WTC11 (cell line): ENCODE data around the gene SLC9A6. TPM values are rescaled to one million over a fixed set of nuclear protein-coding genes. Genes with fewer than 3 reads are reported as not detected.

ENCODE experiments used
- ATAC-seq: fragments of 200-7000 bp; cut with Tn5 transposase; 2 replicates; pipeline ENCODE4 v1.10.0; 2021; ENCODE audit warnings: mild to moderate bottlenecking, moderate library complexity
- CTCF ChIA-PET: fragments of 300-600 bp; sonication (Branson Sonifier 250); formaldehyde crosslinking; loops from one replicate; lab custom pipeline; 2021; ENCODE audit warnings: antibody characterized with exemption; lab: Charles Lee
- POLR2A ChIA-PET: fragments of 350-600 bp; sonication (Branson Sonifier 250); formaldehyde crosslinking; loops from one replicate; lab custom pipeline; 2021; ENCODE audit warnings: antibody characterized with exemption; lab: Charles Lee
- DNase-seq: peaks from one replicate; pipeline ENCODE4 v3.0.0; 2021; ENCODE audit warnings: low spot score
- H3K27ac Mint-ChIP-seq: 2 replicates; pipeline ENCODE4 v1.8.0; 2021; ENCODE audit warnings: mixed read lengths
- H3K27me3 Mint-ChIP-seq: 2 replicates; pipeline ENCODE4 v1.8.0; 2021; ENCODE audit warnings: low read depth, mild to moderate bottlenecking, moderate library complexity, mixed read lengths
- H3K36me3 Mint-ChIP-seq: 2 replicates; pipeline ENCODE4 v1.8.0; 2021; ENCODE audit warnings: mixed read lengths
- H3K4me1 Mint-ChIP-seq: 2 replicates; pipeline ENCODE4 v1.8.0; 2022; ENCODE audit warnings: mixed read lengths
- H3K4me3 Mint-ChIP-seq: 2 replicates; pipeline ENCODE4 v1.8.0; 2021; ENCODE audit warnings: mild to moderate bottlenecking, moderate library complexity, mixed read lengths
- H3K9me3 Mint-ChIP-seq: 2 replicates; pipeline ENCODE4 v1.8.0; 2021; ENCODE audit warnings: mixed read lengths
- AR ChIP-seq: fragments of 250-450 bp; sonication (Bioruptor Pico); IDR thresholded peaks from 2 replicates; pipeline ENCODE4 v1.9.0; 2021; ENCODE audit warnings: mild to moderate bottlenecking
- ATF2 ChIP-seq: sonication (generic); formaldehyde crosslinking; IDR thresholded peaks from 2 replicates; pipeline ENCODE4 v1.8.1; 2022; ENCODE audit warnings: low read depth, missing genetic modification reagents, borderline replicate concordance
- E2F5 ChIP-seq: sonication (generic); formaldehyde crosslinking; IDR thresholded peaks from 2 replicates; pipeline ENCODE4 v1.8.1; 2022; ENCODE audit warnings: mild to moderate bottlenecking, moderate library complexity, missing genetic modification reagents
- ELF4 ChIP-seq: sonication (generic); formaldehyde crosslinking; IDR thresholded peaks from 2 replicates; pipeline ENCODE4 v1.8.1; 2022; ENCODE audit warnings: low read depth, mild to moderate bottlenecking, moderate library complexity, missing genetic modification reagents
- ERG ChIP-seq: fragments of 250-450 bp; sonication (Bioruptor Pico); IDR thresholded peaks from 2 replicates; pipeline ENCODE4 v1.8.0; 2021; ENCODE audit warnings: mild to moderate bottlenecking
- FOXP1 ChIP-seq: sonication (generic); formaldehyde crosslinking; IDR thresholded peaks from 2 replicates; pipeline ENCODE4 v1.8.0; 2022; ENCODE audit warnings: missing genetic modification reagents, mild to moderate bottlenecking, moderate library complexity, borderline replicate concordance
- GRHL2 ChIP-seq: fragments of 250-450 bp; sonication (Bioruptor Pico); IDR thresholded peaks from 2 replicates; pipeline ENCODE4 v1.8.0; 2022; ENCODE audit warnings: mild to moderate bottlenecking, moderate library complexity; ENCODE audit not compliant: insufficient replicate concordance, severe bottlenecking
- HMGA2 ChIP-seq: fragments of 250-450 bp; sonication (Bioruptor Pico); IDR thresholded peaks from 2 replicates; pipeline ENCODE4 v1.4.0; 2021; ENCODE audit warnings: mild to moderate bottlenecking, moderate library complexity
- IRF2 ChIP-seq: sonication (generic); formaldehyde crosslinking; IDR thresholded peaks from 2 replicates; pipeline ENCODE4 v1.8.0; 2022; ENCODE audit warnings: low read depth, missing genetic modification reagents, borderline replicate concordance
- KAT7 ChIP-seq: sonication (generic); formaldehyde crosslinking; IDR thresholded peaks from 2 replicates; pipeline ENCODE4 v1.8.1; 2023; ENCODE audit warnings: missing genetic modification reagents, mild to moderate bottlenecking, borderline replicate concordance
- MLX ChIP-seq: sonication (generic); formaldehyde crosslinking; IDR thresholded peaks from 2 replicates; pipeline ENCODE4 v1.8.1; 2023; ENCODE audit warnings: mild to moderate bottlenecking, missing genetic modification reagents, moderate library complexity
- MXD4 ChIP-seq: fragments of 250-450 bp; sonication (Bioruptor Pico); IDR thresholded peaks from 2 replicates; pipeline ENCODE4 v1.8.0; 2021; ENCODE audit warnings: mild to moderate bottlenecking, moderate library complexity, borderline replicate concordance
- NFATC4 ChIP-seq: fragments of 250-450 bp; sonication (Bioruptor Pico); IDR thresholded peaks from 2 replicates; pipeline ENCODE4 v1.9.0; 2021; ENCODE audit warnings: mild to moderate bottlenecking
- PRRX2 ChIP-seq: fragments of 250-450 bp; sonication (Bioruptor Pico); IDR thresholded peaks from 2 replicates; pipeline ENCODE4 v1.8.0; 2021; ENCODE audit warnings: mild to moderate bottlenecking
- SOX15 ChIP-seq: fragments of 250-450 bp; sonication (Bioruptor Pico); IDR thresholded peaks from 2 replicates; pipeline ENCODE4 v1.9.0; 2021; ENCODE audit warnings: mild to moderate bottlenecking
- SP1 ChIP-seq: sonication (generic); formaldehyde crosslinking; conservative IDR thresholded peaks from 2 replicates; pipeline ENCODE4 v1.8.1; 2022; ENCODE audit warnings: missing genetic modification reagents
- TP53 ChIP-seq: sonication (generic); formaldehyde crosslinking; IDR thresholded peaks from 2 replicates; pipeline ENCODE4 v1.8.1; 2023; ENCODE audit warnings: mild to moderate bottlenecking, missing genetic modification reagents
- USF1 ChIP-seq: sonication (generic); formaldehyde crosslinking; IDR thresholded peaks from 2 replicates; pipeline ENCODE4 v1.8.0; 2022; ENCODE audit warnings: mild to moderate bottlenecking, missing genetic modification reagents
- ZNF121 ChIP-seq: sonication (generic); formaldehyde crosslinking; IDR thresholded peaks from 2 replicates; pipeline ENCODE4 v1.8.0; 2023; ENCODE audit warnings: missing genetic modification reagents
- ZNF232 ChIP-seq: sonication (generic); formaldehyde crosslinking; IDR thresholded peaks from 2 replicates; pipeline ENCODE4 v1.8.0; 2022; ENCODE audit warnings: mild to moderate bottlenecking, missing genetic modification reagents
- ZNF317 ChIP-seq: sonication (generic); formaldehyde crosslinking; IDR thresholded peaks from 2 replicates; pipeline ENCODE4 v1.8.1; 2023; ENCODE audit warnings: low read depth, mild to moderate bottlenecking, moderate library complexity, missing genetic modification reagents, borderline replicate concordance
- ZNF396 ChIP-seq: fragments of 250-450 bp; sonication (Bioruptor Pico); IDR thresholded peaks from 2 replicates; pipeline ENCODE4 v1.8.0; 2021; ENCODE audit warnings: mild to moderate bottlenecking, moderate library complexity, borderline replicate concordance
- ZNF423 ChIP-seq: fragments of 250-450 bp; sonication (Bioruptor Pico); IDR thresholded peaks from 2 replicates; pipeline ENCODE4 v2.1.2; 2022; ENCODE audit warnings: mild to moderate bottlenecking, moderate library complexity
- ZSCAN18 ChIP-seq: fragments of 250-450 bp; sonication (Bioruptor Pico); IDR thresholded peaks from 2 replicates; pipeline ENCODE4 v2.1.2; 2022; ENCODE audit warnings: mild to moderate bottlenecking, moderate library complexity
- total RNA-seq: library from RNA; stranded (reverse); gene quantifications from 3 replicates; pipeline ENCODE4 v1.2.3, GENCODE V29; 2021

Gene SLC9A6
- total RNA-seq, 1 experiment from 2014 or later = 9.6 TPM

GRCh38 chrX:135981668-135982067 is 3.6 kb upstream of the SLC9A6 start:
- Mint-ChIP-seq H3K4me3 (no peak overlapping the region), H3K27me3 (peaks cover 4% of the 10 kb centered on the region; the same call in 1 of the 2 replicates), H3K27ac (no peak overlapping the region), H3K36me3 (no peaks in the 10 kb centered on the region), H3K9me3 (no peaks in the 10 kb centered on the region), H3K4me1 (peaks cover 20% of the 10 kb centered on the region)
- no peak for ATAC-seq
- no peak for DNase-seq
- ChIA-PET POLR2A (no interaction called here), CTCF (no interaction called here)
- TF ChIP-seq FOXP1 (CRISPR knock-in tag) (no peak), MXD4 (no peak), AR (CRISPR knock-in tag) (no peak), SOX15 (CRISPR knock-in tag) (no peak), MLX (CRISPR knock-in tag) (no peak), ZNF232 (CRISPR knock-in tag) (no peak), ELF4 (CRISPR knock-in tag) (no peak), GRHL2 (CRISPR knock-in tag) (no peak), ERG (CRISPR knock-in tag) (no peak), KAT7 (CRISPR knock-in tag) (no peak), E2F5 (CRISPR knock-in tag) (no peak), ATF2 (CRISPR knock-in tag) (no peak), ZSCAN18 (CRISPR knock-in tag) (no peak)

- no peaks in the 10 kb centered on the region for H3K9me3 Mint-ChIP-seq
- ATAC-seq (no peak), DNase-seq (no peak)
- no peak overlapping the region for H3K27ac Mint-ChIP-seq
- ChIA-PET POLR2A (no interaction called here), CTCF (no interaction called here)
- H3K4me1 Mint-ChIP-seq = peaks cover 22% of the 10 kb centered on the region
- no peak for TF ChIP-seq USF1 (CRISPR knock-in tag)
- TF ChIP-seq FOXP1 (CRISPR knock-in tag) = no peak
- TF ChIP-seq PRRX2 (CRISPR knock-in tag) = no peak
- TF ChIP-seq AR (CRISPR knock-in tag) = no peak
- no peak for TF ChIP-seq HMGA2 (CRISPR knock-in tag)
- no peak for TF ChIP-seq ZNF396 (CRISPR knock-in tag)
- TF ChIP-seq ZNF121 (CRISPR knock-in tag) = no peak
- no peak for TF ChIP-seq ZNF317 (CRISPR knock-in tag)
- no peak for TF ChIP-seq SP1 (CRISPR knock-in tag)
- TF ChIP-seq IRF2 (CRISPR knock-in tag) = no peak
- TF ChIP-seq NFATC4 (CRISPR knock-in tag) = no peak
- no peak for TF ChIP-seq TP53 (CRISPR knock-in tag)
- TF ChIP-seq ZNF423 (CRISPR knock-in tag) = no peak
- H3K4me3 Mint-ChIP-seq = no peak overlapping the region
- H3K36me3 Mint-ChIP-seq = no peaks in the 10 kb centered on the region
- H3K27me3 Mint-ChIP-seq = peaks cover 4% of the 10 kb centered on the region; the same call in 1 of the 2 replicates
These were observed 2.4 kb upstream of the SLC9A6 start for GRCh38 chrX:135982860-135983259.
